Prostate gland (tissue), 2 donors: ENCODE results near the gene SELENOW.

Experiments
- CTCF ChIP-seq, 4 experiments: fragments of 200-600 bp in 2 of 4; fragments of 450-650 bp in 2 of 4; sonication (generic) in 2 of 4; IDR thresholded peaks; 1 replicate in 3 of 4; 2 replicates in 1 of 4; pipeline ENCODE4 v1.5.1; 2016 to 2019; ENCODE audit warnings: antibody characterized with exemption in 4 of 4, mild to moderate bottlenecking in 2 of 4, moderate library complexity in 2 of 4
- POLR2AphosphoS5 ChIP-seq: sonication (generic); formaldehyde crosslinking; IDR thresholded peaks from one replicate; pipeline ENCODE4 v1.6.1; 2017; ENCODE audit warnings: antibody characterized with exemption

DNA sequence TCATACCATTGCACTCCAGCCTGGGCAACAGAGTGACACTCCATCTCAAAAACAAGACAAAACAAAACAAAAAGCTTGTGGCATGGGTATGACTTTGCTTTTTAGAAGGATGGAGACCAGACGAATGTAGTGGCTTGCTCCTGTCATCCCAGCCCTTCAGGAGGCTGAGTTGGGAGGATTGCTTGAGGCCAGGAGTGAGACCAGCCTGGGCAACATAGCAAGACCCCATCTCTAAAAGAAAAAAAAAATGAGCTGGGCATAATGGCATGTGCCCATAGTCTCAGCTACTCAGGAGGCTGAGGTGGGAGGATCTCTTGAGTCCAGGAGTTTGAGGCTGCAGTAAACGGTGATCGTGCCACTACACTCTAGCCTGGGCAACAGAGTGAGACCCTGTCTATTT, 16.4 kb upstream of the SELENOW start:
- TF ChIP-seq CTCF (IDR thresholded peaks at IDR 0.05) (no peak), POLR2AphosphoS5 (no peak)
